Measurements from ENCODE around the gene NEGR1.

The NEGR1 gene

DNA sequence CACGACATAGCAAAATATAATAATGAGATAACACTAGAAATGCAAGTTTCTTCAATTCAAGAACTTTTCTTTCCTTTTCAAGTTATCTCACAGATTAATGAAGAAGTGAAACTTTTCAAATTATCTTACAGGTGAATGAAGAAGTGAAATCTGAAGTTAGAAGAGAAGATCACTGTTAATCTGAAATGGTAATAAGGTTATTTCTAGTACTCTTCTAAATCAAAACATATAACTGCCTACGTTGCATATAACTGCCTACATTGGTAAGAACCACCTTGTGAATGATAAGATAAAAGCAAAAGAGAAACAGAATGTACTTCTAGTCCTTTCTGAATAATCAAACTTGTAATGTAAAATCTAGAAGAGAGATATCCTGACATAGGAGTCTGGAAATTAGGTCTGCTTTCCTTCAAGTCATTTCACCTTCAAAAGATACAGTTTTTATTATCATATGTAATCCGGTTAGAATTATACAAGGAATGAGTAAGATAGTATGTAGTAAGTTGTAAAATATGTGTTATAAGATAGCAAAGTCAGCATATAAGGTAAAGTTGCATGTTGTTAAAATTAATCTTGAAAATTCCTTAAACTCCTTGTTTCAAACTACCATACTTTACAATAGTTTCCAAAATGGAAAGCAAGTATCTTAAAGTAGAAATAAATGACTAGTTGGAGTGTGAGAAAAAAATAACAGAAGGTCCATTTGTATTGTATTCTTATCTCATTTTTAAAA lies 679.1 kb downstream of the NEGR1 start:
- no peak for DNase-seq

DNA sequence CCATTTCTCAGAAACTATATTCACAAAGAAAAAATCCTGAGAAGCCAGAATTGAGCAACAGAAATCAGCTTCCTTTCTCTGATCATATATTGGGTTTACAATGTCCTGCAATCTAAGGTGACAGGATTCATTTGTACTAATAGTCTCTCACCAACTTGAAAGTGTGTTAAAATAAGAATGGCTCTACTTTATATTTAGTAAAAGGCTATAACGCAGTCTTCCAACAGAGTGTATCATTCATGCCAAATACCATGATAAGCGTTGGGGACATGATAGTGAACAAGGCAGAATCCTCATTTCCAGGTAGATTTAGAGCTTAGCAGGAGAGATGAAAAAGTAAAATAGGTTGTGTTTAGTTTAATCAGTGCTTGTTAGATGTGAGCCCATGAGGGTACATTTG lies 682.3 kb downstream of the NEGR1 start:
- DNase-seq, result no peak

DNA sequence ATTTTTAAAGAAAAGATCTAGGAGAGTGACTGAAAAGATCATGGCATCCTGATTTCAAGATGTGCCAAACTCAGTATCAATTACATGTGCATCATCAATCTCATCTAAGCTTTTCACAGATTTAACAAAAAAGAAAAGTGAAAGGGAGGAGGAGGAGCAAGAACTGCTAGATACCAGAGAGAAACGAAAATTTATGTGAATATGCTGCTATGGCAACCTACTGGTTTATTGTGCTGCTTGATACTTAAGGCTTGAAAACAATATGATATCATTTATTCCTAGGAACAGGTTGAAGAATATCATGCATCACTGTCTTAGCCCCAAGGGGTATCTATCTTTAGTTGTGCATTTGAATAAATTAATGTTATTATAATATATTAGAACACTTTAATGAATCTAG lies 683.0 kb downstream of the NEGR1 start:
- no peak for DNase-seq

DNA sequence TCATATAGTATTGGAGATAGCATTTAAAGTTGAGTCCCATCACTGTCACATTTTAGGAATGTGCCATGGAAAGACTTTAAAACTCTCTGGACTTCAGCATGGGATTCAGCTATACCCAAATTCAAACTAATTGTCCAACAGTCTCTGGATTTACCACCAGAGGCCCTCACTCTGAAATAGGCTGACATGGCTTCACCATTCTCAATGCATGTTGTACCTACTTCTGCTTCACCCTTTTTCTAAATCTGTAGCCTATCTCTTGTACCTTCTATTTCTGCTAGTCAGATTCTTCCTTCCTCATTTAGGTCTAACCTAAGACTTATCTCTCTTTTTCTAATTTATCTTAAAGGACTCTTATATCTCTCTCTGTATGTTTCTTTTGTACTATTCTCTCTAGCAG lies 688.8 kb downstream of the NEGR1 start:
- DNase-seq, result no peak

DNA sequence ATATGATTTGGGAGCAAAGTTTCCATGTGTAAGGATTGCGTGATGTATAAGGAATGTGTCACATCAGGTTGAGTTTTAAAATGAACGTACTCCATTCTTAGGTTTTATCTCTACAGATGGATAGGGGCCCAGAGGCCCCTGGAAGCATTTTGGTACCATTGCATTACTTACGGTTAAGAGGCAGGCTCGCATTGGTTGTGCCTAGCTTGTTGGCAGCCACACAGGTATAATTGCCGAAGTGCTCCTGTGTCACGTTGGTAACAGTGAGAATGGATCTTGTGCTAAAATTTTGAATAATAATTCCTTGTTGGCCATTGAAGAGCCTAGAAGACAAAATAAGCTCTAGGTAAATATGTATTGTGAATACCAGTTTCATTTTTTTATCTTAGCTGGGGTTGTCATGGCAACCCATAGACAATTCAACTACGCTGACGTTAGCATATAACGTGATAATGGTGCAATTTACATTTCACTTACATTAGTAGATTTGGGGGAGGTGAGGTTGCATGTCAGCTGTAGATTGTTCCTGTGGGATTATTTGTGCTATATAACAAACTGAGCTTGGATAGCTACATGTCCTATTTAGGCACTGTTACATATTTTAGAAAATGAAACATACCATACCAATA lies 689.6 kb downstream of the NEGR1 start:
- no peak for DNase-seq

DNA sequence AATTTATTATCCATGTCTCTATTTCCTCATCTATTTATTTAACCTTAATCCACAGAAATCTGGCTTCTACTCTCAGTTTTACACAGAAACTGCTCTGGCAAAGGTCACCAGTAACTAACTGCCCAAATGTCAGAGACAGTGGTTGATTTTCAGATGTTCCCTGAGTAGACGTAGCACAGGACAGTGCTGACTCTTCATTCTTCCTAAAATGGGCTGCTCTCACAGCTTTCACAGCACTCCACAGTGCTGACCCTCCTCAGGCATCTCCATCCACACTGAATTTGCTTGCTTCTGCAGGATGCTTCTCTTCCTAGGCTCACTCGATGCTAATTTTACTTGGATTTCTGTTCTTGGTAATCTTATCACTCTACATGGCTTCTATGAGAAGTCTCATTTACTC lies 693.3 kb downstream of the NEGR1 start:
- DNase-seq, result no peak

DNA sequence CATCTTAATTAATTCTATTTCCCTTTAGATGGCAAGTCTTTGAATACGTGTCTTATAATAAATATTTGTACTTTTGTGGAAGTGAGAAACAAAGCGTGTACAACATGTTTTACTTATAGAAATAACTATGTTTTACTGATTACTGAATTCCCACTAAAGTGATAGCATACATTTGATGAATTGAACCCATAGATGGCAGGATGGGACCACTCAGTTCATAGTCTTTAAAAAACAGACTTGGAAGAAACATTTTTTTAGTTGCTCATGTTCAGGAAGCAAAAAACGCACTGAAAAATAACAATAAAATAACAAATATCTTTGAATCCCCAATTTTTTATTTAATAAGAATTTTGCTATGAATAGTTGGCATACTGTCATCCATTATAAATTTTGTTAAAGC lies 694.4 kb downstream of the NEGR1 start:
- DNase-seq, result no peak

DNA sequence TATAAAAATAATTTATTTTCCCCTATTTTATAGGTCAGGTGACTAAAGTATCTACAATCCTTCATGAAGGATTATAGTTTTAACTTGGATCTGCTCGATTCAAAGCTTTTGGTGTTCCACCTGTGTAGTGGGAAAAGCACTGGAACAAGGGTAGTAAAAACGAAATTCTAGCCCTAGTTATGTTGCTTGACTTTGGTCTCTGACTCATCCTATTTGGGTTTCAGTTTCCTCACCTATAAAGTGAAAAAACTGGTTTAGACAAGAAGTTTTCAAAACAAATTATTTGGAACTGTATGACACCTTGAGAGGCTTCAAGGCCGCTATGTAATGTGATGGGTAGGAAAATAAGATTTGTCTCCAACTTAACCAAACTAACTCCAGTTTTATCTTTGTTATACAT lies 696.3 kb downstream of the NEGR1 start:
- no peak for DNase-seq

DNA sequence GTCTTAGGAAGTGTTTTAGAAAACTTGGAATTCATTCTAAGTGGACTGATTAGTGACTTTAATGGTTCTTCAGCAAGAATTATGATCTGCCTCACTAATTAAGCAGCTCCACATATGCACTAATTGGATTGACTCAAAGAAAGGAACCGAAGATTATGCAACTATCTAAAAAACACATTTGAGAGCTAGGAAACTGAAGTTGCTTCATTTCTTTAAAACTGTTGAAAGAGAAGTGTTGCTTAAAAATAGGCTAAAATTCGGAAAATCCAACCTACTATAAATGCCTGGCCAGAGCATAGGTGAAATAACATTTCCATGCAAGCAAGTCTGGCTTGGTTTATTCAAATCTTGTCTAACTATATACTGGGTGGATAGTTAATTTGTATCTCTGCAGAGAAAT lies 698.6 kb downstream of the NEGR1 start:
- DNase-seq, result no peak

DNA sequence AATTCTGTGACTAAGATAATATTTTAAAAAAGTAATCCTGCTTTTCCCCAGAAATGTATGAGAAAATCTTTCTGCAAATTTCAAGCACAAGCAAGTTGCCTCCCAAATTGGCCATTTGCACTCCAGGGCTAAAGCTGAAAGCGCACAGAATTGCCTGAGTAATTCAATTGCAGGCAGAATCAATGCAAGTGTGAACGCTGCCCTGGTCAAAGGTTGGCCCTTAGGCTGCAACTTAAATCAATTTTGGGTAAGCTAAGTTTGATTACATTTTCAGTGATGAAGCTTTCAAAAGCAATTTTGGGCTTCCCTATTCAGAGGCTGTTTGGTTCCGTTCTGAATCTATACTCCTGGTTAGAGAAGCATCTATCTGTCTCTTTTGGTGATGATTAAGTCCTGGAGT lies 699.7 kb downstream of the NEGR1 start:
- DNase-seq, result no peak

DNA sequence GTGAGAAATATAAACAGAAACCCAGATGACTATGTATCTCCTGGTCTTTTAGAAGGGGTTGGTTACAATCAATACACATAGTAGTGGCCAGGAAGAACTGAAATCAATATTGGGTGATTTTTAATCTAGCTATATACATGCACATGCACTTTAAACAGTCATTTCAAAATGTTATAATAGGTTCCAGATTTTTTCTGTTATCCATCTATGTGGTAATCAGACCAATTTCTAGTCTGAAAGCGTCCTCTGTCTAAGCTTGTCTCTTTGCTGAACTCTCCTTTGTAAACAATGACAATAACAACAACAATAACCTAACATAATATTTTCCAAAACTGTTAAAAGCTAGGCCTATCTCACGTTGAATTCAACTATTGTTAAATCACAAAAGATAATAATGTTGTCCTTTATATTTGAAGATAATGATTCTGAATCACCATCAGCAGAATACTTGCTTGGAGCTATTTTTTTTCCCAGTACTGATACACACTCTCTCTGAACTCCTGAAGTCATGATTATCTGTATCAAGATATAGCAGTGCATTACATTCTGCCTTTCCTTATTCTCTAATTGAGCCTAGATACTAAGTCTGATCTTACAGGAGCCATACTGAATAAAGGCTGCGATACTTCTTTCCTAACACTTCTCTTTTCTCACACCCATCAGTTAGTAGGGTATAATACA lies 704.7 kb downstream of the NEGR1 start:
- DNase-seq, result no peak

DNA sequence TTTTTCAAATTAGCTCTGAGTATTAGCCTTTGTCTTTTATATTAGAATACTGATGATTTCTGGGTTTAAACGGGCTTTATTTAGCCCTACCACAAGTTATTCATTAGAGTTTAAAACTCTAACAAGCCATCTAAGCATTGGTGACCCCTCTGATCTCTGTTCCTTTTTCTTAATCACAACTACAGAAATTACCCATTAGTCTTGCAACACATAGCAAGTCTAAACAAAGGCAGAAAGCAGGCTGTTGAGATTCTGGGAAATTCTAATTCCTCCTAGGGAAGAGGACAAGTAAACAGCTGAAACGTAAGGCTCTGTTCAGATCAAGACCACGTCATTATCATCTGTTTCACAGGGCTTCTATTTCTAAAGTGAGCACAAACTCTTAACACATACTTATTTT lies 710.3 kb downstream of the NEGR1 start:
- DNase-seq, result no peak

DNA sequence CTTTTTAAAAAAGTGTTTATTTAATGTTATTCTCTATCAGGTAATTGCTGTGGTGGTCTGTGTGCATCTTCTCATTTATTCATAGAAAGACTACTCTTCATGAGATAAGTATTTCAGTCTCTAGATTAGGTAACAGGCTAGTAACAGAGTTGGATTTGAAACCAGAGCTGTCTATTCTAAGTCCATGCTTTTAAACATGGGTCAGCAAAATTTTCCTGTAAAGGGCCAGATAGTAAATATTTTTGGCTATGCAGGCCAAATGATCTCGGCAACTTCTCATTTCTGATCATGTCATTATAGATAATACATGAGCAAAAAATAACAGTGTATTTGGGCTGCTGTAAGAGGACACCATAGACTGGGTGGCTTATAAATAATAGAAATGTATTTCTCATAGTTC lies 715.9 kb downstream of the NEGR1 start:
- DNase-seq, result no peak

DNA sequence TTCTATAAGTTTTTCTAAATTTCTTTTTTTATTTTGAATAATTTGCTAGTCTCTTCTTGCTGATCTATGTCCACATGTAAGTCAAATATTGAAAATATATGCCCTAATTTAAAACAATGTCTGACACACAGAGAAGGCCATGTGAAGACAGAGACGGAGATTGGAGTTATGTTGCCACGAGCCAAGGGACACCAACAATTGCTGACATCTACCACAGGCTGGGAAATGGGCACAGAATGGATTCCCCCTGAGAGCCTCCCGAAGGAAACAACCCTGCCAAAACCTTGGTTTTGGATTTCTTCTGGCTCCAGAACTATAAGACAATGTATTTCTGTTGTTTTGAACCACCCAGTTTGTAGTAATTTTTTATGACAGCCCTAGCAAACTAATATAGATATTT lies 716.5 kb downstream of the NEGR1 start:
- no peak for DNase-seq

DNA sequence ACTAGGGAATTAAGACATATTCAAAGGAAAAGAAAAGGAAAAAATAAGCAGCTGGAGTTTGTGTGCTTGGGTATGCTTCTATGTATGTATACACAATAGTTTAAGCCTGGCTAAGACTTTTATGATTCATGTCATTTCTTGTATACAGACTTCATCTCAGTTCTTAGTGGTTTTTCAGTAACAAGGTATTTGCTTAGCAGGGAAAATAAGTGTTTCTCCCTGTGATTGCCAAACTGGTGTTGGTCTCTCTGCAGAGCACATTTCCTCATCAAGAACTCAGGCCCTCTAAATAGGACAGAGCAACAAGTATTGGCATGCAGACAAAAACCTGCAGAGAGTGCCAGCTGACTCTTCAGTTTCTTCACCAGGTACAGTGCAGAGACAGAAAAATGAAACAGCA lies 717.1 kb downstream of the NEGR1 start:
- no peak for DNase-seq

DNA sequence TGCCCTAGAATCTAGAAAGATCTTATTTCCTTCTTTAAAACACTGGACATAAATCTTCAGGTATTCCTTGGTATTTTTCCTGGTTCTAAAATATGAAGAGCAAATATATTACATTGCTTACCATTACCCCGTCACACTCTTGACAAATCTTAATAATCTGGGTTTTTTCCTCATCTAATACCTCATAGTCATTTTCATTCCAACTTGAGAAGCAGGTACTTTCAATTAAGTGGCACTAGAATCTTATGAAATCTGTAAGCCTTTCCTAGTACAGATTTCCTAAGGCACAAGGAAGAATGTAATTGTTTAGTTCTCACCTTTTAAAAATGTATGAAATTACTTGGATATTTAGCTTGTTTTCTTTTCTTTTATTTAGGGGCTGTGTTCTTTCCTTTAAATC lies 720.0 kb downstream of the NEGR1 start:
- DNase-seq, result no peak

DNA sequence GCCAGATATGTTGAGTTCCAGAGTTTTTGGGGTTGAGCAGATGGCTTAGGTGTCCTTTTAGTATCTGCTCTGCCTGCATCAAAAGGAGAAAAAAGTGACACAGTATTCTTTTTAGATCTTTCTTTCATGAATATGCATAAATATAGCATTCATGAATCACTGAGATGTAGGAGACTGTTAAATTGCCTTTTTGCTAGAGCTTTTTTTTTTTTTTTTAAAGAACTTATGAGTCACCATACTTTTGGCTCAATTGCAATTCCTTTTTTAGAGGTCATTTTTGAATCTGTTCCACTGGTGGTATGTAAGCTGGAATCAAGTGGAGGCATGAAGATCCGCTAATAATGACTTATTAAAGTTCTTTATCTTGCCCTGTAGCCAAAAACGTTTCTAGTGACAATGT lies 720.6 kb downstream of the NEGR1 start:
- no peak for DNase-seq

DNA sequence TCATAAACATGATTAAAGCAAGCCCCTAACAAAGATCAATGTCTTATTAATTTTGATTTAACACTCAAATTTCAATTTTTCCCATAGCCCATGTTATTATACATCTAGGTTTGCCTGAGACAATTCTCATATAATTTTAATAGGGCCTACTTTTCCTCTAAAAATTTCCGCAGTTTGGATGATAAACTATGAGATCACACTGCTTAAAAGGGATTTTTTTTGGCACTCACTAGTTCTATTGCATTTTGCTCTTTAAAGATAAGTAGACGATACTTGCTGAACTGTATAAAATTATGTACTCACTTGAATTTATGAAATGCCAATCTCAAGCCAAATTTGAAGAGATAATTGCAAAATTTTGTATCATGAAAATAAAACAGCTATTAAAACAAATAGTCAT lies 721.1 kb downstream of the NEGR1 start:
- no peak for DNase-seq

DNA sequence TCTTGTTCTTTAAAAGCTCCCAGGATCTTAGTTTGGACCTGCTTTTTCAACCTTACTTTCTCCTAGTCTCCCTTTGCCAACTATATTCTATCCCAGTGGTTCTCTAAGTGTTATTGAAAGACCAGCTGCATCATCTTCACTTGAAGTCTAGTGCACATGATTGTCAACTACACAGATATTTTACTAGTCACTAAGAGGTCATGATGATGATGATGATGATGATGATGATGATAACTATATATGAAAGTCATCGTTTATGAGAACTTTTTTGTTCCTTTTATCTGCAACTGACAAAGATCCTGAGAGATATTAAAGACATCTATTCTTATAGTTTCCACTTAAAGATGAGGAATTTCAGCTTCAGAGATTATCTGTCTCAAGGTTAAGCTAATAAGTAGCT lies 722.5 kb downstream of the NEGR1 start:
- no peak for DNase-seq

DNA sequence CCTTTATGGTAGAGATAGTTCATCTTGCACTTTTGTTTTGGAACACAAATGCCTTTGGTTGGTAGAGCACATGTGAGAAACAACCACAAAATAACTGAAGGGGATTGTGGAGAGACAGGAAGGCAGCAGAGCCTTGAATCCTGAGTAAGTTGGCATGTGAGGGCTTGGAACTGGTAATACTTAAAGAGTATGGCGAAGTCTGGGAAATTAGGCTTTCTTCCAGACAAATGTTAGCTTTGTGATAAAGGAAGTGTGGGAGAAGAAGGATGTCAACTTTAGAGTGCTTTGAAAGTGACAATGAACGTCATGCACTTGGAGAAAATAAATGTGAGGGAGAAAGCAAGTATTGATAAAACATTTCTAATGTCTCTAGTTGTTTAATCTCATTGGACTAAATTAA lies 725.2 kb downstream of the NEGR1 start:
- no peak for DNase-seq

DNA sequence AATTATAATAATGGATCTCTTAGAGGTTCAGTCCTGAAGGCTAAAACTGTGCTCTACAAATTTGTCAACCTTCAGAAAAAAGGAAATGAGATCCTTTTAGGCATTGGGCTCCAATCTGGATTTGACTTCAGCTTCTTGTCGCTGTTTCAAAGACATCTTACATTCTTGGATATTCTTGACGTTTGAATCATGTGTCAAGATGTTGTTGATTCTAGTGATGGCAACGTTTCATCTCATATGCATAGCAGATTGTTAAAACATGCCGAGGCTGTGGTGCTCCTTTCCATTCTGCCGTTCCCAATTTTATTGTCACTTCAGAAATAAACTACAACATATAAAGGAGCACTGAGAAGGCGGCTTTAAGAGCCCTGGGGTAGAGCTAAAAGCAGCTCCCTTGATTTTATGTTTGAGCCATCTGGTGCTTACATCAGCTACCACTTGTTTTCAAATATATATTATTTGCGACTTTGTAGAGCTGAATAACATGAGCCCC lies 733.9 kb downstream of the NEGR1 start:
- DNase-seq, result no peak

DNA sequence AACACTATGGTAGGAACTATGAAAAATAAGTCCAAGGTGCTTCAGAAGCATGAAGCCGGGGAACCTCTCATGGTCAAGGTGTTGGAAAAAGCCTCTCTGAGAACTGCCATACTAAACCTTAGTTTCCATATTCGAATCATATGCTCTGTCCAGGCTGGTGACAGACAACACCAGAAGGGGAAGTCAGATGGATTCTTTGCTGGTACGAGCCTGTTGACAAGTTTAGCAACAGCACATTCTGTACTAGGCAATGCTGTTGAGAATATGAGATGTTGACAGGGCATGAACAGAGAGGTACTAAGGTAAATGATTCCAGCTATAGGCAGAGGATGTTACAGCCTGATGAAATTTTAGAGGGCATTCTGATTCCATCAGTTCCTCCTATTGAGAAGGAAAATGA lies 740.2 kb downstream of the NEGR1 start:
- DNase-seq, result no peak

DNA sequence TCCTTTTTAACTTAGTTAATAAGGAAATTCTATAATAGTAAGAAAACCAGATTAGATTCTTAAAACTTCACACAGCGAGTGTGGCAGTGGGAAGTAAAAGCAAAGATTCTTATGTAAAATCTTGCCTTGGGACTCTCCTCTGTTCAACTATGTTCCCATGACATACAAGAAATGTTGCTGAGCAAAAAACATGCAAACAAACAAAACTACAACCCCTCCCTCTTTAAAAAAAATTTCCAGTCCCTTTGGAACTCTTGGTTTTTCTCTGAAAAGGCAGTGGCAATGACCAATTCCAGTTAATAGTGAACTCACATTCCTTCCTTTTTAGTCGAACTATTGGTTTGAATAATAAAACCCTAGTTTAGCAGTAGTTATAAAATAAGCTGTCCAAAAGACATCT lies 748.4 kb downstream of the NEGR1 start:
- DNase-seq, result no peak

DNA sequence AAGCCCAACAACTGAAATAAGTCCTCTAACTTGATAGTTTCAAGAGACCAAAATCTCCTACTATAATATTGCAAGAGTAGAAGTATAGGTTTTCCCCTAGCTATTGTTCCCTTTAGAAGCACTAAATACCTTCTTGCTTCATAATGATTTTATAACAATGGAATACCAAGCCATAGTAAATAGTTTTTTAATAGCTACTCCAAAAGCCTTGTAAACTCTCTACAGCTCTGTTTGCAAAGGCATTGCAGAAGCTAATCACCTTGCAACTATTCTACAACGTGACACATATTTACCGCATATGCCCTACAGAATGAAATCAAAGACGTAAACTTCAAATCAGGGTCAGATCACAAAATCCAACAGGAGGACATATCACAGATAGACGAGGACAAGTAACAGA lies 750.0 kb downstream of the NEGR1 start:
- no peak for DNase-seq
